A673 (cell line): Measurements from ENCODE around the gene DBET.
"Not testable (repeated sequence)": the region's sequence is repeated elsewhere in the genome, so short reads cannot be mapped to it uniquely, and the experiment has no call there.

Experiments
- CTCF ChIP-seq: fragments of 300-800, 200-600 bp; sonication (generic); conservative IDR thresholded peaks from 2 replicates; pipeline ENCODE4 v1.5.1; 2017; ENCODE audit warnings: low read depth, mild to moderate bottlenecking, antibody characterized with exemption, low read length, moderate library complexity, mixed read lengths
- EZH2 ChIP-seq: fragments of 200-600 bp; sonication (generic); IDR thresholded peaks from 2 replicates; pipeline ENCODE4 v1.6.1; 2017; ENCODE audit warnings: borderline replicate concordance, low read depth, mild to moderate bottlenecking, mixed read lengths, antibody characterized with exemption, low read length; ENCODE audit not compliant: poor library complexity, severe bottlenecking

GRCh38 chr4:190064342-190064741 is at the start of gene DBET:
- not testable (repeated sequence) for TF ChIP-seq CTCF, EZH2
